HG02870 (cell line): Measurements from ENCODE around the gene CDH16.

Experiments used
- ATAC-seq: cut with Tn5 transposase; IDR thresholded peaks from one replicate; pipeline ENCODE4 v1.9.1; 2021; ENCODE audit warnings: mild to moderate bottlenecking, moderate library complexity; ENCODE audit not compliant: unreplicated experiment

The CDH16 gene

DNA sequence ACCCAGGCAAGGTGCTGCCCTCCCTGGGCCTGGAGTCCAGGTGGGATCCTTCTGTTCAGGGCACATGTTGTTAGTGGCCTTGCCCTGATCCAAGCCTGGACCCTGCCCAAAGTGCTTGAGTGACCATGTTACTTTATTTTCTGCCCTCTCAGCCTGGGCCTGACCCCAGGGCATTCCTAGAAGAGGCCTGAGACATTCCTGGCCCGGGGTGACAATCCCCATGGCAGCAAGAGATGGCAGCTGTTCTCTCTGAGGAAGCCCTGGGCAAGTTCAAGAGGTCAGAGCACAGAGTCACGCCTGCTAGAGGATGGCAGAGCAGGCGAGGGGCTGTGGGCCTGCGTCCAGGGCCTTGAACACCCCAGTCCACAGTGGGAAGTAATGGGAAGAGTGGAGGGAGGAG is 5.0 kb downstream of the CDH16 start:
- no peak for ATAC-seq

DNA sequence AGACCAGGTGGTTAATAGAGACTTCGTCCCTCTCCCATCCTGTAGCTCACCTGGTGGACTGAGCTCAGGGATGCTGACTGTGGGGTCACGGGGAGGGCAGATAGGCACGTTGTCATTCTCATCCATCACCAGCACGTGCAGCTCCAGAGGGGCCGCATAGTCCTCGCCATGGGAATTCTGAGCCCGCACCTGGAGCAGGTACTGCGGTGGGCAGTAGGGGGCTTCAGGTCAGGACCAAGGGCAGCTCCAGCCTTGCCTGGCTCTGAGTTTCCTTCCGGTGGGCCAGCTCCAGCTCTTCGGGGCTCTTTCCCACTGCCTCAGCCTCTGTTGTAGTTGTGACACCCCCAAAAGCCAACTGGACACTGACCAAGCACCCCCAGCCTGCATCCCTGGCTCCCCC is 5.6 kb downstream of the CDH16 start:
- no peak for ATAC-seq

DNA sequence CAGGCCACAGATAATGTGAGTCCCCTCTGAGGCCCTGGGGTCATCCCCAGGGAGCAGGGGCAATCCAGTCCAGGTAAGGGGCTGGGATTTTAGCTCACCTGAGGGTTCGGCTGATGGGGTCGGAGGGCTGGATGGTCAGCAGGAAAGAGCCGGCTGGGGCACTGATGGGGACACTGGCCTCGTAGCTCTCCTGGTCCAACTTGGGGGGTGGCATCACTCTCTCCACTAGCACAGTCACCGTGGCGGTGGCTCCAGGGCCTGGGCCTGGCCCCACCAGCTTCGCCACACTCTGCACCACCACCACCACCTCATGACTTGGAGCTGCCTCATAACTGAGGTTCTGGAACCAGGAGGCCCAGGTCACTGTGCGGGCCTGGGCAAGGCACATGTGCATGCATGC is 6.9 kb downstream of the CDH16 start:
- ATAC-seq, result no peak

DNA sequence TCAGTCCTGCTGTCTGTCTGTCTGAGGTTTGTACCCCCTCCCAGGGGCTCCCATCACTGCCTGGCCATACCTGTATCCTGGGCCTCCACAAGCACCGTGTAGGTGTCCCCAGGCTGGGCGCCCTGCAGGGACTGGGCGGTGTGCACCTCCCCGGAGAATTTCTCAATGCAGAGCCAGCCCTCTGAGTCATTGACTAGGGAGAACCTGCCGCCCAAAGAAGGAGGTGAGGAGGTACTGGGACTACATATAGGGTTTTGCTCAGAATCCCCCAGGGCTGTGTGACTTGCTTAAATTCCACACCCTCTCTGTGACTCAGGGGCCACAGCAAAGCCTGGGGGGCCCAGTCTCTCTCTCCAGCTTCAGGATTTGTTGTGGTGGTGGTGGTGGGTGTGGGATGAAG is 7.6 kb downstream of the CDH16 start:
- ATAC-seq, result no peak

DNA sequence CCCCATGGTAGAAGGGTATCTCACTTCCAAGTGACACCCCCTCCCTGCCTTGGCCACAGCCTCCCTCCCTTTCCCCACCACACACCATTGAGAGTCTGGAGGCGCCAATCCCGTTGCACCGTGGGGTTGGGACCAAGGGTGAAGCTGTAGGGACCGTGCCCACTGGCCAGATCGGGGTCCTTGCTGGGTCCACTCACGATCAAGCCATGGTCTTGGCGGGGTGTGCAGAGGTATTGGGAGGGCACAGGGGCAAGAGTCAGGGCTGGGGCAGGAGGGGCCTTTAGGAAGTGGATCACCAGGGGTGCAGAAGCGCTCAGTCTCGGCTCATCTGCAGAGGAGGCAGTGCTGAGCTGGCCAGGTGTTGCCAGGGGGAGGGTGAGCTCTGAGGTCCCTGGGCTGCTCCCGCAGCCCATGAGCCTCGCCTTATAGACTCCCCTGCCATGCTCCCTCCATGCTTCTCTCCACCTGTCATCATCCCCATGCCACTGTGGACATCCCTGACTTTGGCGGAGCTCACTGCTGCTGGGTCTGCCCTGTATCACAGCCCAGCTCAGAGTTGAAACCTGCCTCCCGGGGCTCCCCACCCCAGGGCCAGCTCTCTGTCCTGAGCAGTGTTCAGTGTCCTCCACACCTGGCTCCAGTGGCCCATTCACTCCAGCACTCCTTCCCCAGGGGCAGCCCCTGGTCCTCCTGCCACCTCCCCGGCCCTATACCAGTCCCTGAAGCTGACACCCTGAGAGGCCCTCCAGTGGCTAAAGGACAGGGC is 8.3 kb downstream of the CDH16 start:
- no peak for ATAC-seq

DNA sequence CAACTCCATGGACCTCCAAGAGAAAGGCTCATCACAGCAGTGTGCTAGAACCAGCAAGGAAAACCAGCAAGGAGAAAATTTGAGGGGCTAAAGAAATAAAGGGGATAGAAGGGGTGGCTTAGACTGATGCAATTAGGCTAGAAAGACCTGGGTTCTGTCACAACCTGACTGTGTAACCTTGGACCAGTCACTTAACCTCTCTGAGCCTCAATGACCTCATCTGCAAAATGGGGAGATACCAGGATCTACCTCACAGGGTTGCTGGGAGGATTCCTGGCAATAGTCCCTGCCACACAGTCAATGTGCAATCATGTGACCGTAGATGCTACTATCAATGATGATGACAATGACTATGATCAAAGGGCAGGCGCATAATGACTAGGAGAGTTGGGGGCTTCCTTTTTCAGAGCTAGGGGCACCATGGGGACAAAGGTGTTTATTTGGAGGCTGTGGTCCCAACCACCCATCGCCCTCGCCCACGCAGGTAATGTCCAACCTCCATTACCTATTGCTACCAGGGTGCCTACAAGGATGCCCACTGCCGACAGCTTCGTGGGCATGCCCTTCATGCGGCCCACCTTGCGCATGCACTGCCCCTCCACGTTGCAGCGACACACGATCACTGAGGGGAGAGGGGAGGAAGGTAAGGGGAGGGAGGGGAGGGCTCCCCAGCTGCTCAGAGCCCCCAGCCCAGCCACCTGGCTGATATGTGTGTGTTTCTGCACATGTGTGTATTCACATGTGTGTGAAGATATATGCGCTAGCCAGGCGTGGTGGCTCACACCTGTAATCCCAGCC is 9.7 kb downstream of the CDH16 start:
- ATAC-seq, result no peak

DNA sequence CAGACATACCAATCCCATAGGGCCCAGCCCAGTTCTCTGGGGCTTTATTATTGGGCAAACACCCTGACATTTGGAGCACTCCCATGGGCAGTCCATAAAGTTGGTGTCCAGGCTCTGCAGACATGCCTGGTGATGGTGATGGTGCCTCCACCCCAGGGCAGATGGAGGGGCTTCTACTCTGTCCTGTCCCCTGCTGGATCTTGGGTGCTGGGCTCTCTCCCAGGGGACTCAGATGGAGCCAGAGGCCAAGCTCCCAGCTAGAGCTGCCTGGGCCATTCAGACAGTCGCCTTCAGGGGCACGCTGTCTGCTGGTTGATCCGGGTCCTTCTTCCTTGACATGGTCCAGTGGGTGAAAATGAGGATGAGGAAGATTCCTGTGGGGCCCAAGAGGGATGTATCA is 10.6 kb downstream of the CDH16 start:
- no peak for ATAC-seq

DNA sequence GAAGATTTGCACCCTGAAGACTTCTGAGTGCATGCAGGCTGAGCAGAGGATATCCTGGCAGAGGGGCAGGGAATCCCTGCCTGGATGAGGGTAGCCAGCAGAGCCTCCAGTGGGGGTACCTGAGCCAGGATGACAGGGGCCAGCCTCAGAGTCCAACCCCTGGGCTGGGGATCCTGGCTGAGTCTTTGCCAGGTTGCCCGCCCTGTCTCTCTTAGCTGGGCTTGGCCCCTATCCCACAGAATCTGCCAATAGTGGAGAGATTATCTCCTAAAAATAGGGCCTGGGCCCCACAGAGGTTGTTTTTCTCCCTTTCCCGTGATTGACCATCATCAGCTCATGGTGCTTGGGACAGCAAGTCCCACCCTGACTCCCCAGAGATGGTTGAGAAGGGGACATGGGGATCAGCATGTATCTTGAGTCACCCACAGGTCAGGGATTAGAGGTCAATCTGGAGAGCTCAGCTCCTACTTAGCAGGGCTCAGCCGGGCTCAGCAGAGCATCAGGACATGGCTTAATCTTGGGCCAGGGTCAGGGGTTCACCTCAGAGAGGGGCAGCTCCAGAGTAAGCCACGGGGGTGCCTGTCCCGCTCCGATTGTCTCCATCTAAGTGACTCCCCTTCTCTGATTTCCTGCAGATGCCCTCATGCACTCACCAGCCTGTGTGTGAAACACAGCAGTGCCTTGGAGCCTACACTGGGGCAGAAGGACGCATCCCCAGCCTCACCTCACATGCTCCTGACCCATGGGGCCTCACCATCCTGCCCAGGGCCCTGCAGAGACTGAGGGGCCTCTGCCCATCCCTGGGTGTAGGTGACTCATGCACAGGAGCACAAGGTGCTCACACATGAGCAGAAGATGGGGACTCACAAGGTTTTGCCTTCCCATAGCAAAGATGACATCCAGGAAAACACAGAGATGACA is 11.5 kb downstream of the CDH16 start:
- no peak for ATAC-seq

DNA sequence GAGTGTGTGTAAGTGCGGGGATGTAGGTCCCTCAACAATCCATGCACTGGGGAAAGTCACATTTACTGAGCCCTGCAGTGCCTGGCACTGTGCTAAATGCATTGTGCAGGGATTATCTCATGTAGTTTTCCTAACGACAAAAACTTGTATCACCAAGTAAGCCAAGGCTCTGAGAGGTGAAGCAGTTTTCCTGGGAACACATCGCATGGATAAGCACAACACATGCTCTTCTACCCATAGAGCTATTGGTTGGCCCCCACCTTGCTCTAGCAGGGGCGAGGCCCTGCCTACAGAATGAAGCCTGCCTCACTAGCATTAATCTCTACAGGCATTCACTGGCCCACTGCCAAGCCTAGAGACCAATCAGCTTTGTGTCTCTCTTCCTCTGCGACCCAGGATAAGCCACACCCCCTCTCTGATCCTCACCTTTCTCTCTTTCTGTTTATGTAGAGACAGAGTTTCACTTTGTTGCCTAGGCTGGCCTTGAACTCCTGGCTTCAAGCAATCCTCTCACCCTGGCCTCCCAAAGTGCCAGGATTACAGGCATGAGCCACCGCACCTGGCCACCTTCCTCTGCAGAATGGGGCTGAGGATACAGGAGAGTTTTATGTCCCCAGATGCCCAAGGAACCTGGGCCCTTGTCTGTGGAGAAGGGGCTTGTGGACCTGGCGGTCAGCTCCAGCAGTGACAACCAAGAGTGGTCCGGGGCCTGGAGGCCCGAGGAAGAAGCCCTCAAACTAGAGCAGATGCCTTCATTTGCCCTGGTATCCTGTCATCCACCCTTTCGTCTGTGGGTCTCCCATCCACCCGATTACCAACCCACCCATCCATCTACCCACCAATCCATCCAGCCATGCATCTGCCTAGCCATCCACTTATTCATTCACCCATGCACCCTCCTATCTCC is 12.8 kb downstream of the CDH16 start:
- no peak for ATAC-seq

DNA sequence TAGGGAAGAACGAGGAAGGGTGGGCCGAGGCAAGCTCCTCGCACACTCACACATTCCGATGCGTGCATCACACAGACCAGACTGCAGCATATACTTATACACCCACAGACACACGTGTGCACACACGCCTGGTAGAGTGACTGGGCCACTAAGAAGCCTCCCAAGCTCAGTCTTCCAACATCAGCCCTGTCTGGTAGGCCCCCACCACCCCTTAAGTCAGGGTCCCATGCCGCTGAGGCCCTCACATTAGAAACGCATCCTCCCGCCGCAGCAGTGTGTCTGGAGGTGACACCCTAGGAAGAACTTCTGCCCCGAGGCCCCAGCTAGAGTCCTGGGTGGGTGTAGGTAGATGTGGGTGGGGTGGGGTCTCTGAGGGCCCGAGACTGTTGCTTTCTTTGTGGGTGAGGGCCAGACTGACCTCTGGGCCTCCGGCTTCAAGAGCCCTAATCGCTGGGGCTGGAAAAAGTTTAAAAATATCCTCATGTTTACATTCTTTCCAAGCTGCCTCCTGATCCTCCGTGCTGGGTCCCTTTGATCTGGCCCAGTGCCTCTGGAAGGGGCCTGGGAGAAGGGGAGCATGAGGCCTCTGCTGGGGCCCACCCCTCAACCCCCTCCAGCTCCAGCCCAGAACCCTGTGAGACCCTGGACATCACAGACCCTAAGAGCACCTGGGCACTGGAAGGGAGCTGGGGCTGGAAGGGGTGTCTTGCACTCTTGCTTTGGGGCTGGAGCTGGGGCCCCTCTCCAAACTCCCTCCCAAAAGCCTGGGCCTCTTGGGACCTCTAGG is 13.6 kb downstream of the CDH16 start:
- no peak for ATAC-seq

DNA sequence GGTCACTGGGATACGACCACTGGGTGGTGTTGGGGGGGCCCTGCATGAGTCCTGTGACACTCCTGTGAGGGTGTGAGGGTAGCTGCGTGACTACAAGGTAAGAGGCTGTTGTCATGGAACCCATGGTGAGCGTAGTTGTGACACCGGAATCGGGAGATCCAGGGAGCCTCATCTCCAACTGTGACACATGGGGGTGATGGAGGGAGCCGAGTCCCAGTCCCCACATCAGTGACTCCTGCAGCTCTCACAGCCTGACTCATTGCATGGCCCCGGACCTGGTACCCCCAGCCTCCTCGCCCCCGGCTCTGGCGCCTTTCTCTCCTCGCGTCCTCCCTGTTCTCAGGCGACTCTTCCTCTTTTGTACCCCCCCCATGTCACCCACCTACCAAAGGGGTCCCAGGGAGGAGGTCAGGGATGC is 14.2 kb downstream of the CDH16 start:
- ATAC-seq, result no peak

DNA sequence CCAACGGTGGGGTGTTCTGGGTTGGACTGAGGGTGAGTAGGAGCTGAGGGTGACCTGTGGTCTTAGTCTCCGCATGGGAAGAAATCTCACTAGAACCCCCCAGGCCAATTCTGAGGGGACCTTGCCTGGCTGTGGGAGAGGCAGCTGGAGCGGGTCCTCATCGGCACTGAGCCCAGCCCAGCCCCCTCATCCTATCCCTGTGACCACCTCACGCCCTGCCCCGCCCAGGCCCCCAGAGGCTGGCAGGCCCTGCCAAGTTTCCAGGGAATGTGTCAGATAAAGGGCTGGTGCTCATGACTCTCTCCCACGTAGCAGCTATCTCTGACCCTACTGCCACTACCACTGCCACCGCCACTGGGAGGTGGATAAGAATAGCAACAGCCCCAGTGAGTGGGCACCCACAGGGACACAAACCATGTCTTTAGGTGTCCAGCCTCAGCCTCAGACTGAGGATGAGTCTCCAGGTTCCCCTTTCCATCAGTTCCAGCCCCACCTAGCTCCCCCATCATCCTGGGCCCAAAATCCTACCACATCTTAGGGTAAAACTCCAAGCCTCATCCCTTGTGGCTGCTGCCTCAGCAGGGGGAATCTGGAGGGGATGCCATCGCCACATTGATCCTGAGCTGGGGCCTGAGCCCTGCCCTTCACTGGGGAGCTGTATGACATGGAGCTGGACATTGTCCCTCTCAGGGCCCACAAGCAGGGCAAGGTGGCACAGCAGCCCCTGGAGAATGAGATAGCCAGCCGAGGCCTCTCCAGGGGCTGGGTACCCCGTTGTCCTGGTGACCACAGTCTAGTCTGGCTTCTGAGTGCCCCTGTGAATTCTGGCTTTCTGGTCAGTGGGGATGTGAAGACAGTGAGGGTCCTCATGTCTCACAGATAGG is 14.9 kb downstream of the CDH16 start:
- no peak for ATAC-seq

DNA sequence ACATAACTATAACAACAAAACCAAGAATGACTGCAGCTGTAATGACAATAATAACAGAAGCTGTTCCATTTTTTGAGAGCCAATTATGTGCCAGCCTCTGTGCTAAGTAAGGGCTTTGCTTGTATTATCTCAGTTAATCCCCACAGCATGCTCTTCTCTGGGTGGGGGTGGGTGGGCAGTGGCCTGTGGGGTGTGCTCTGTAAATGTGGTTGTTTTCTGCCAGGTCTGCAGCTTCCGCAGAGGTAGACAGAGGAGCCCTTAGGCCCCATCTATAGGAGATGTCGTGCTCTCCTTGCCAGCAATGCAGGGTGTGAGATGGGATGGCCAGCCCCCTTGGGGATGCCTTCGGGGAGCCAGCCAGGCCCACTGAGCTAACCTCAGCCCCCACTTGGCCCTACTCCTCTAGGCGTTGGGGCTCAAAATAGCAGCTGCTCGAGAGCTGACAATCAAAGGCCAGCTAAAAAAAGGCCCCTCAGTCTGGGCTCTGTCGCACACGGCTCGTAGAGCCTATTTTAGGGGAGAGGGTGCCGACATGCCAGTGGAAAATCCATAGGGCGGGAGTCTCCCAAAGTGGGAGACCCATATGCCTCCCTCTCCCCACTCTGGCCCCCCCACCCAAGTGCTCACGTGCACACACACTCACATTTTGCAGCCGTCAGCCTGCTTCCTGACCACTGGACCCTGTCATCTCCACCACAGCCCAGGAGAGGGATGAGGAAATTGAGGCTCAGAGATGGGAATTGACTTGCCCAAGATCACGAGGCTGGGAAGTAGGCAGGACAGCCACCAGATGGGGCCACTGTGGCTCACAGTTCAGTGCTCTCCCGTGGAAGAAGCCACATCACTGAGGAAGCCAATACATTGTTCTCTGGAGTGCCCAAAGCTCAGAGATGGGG is 15.8 kb downstream of the CDH16 start:
- ATAC-seq, result no peak

DNA sequence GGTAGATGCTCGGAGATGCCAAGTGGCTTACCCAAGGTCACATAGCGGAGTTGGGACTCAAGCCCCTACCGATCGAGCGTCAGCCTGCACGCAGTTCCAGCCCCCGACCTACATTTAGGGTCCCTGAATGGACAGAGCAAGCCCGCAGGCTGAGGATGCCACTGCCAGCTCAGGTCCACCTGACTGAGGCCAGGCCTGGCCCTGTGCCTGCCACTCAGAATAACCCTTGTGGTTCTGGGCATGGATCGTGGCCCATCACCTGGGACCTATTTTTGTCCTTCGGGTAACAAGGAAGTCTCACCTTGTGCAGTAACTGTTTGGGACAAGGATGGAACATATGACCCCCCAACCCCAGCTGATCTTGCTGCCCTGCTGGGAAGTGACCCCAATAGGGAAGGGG is 17.1 kb downstream of the CDH16 start:
- no peak for ATAC-seq

DNA sequence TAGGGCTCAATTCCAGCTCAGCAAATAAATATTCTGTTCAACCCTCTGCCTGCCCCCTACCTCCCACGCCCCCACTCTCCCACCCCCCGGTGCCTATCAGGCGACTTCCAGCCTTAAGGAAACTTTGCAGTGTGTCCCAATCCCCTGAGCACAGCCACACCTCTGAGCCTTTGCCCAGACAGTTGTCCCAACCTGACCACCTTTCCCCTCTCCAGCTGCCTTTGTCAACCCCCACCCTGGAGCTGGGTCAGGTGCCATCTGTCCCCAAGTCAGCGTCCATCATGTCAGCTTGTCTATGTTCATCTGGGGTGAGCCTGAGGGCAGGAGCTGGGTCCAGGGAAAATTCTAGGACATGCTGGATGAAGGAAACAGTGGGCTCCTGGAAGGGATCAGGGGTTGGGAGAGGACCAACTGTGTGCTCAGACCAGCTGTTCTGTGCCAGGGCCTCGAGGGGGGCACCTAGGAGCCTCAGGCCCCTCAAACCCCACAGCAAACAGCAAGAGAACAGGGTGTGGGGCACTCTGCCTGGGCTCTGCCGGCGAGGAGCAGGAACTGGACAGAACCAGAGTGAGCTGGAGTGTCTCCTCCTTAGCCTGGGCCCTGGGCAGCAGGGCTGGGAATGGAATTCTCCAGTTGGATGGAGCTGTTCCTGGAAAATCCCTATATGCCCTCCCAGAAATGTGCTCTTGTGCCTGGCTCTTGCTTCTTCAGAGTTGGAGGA is 17.8 kb downstream of the CDH16 start:
- no peak for ATAC-seq

DNA sequence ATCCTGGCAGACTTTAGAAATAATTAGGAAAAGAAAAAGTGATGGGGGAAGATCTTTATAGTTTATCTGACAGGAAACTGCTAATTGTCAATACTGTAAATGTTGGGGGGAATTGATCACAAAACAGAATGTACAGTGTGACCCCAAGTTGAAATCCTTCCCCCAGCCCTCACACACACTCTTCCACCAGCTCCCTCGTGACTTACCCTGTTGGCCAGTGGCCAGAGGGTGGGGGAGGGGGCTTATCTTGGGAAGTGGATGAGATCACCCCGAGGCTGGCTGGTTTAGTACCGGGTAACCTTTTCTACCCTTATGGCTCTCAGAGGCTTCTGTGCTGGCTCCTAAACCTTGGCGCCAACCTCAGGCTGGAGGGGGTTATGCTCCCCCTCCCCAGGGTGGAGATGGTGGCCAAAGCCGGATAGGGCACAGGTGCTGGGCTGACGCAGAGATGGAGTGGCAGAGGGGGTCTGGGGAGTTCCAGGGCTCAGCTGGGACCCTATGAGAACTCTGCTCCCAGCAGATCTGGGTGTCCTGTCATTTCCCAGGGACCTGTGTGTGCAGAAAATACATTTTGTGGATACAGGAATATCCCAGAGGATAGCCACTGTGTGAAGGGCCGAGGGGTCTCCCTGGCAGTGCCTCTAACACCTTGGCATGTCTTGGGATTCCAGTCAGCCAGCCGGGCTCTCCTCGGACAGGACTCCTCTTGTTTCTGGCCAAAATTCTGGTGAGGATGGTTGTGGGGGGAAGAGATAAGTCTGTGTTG is 18.6 kb downstream of the CDH16 start:
- no peak for ATAC-seq
